Erythroblast (primary cell): ENCODE measurements around the gene ADAMTSL4.
"Not testable (repeated sequence)": the region's sequence is repeated elsewhere in the genome, so short reads cannot be mapped to it uniquely, and the experiment has no call there.

Source experiments
- DNase-seq, 2 experiments: peaks; one replicate each; lab custom pipeline; 2025; lab: John Stamatoyannopoulos, UW
- GATA1 ChIP-seq: IDR thresholded peaks from 2 replicates; pipeline ENCODE4 v1.6.1; 2011; ENCODE audit warnings: low read depth, mild to moderate bottlenecking, control low read depth, low read length, moderate library complexity
- POLR2A ChIP-seq: IDR thresholded peaks from 2 replicates; pipeline ENCODE4 v1.6.1; 2011; ENCODE audit warnings: mild to moderate bottlenecking, low read length

ADAMTSL4 gene

DNA sequence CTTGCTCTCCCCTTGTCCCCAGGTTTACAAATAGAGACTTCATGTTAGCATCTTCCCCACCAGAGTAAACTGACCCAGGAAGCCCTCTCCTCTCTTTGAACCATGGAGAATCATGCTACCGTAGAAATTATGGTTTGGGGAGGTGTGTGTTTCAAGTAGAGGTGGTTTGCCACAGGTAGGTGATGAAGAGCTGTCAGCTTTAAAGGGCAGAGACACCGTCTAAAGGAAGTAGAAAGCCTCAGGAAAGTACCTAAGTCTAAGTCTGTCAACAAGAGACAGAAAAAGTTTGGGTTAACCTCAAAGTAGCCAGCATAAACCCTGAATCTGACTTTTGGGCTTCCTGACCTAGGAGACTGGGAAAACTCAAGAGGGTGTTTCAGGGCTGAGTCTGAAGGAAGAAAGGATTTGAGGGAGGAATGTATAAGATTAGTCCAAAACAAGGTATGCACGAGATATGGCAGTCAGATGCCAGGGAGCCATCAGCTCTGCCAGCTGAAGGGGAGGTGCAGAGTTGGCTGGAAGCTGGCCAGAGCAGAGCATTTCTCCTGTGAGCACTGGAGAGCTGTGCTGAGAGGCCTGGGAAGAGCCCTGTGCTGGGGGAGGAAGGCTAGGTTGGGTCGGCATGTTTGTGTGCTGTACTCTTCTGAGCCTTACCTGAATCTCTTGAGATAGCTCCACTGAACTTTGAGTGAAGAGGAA lies 14.3 kb downstream of the ADAMTSL4 start:
- TF ChIP-seq GATA1 = no peak
- TF ChIP-seq POLR2A = peak; percentile 51
- peak; percentile 58 to 71 for DNase-seq

DNA sequence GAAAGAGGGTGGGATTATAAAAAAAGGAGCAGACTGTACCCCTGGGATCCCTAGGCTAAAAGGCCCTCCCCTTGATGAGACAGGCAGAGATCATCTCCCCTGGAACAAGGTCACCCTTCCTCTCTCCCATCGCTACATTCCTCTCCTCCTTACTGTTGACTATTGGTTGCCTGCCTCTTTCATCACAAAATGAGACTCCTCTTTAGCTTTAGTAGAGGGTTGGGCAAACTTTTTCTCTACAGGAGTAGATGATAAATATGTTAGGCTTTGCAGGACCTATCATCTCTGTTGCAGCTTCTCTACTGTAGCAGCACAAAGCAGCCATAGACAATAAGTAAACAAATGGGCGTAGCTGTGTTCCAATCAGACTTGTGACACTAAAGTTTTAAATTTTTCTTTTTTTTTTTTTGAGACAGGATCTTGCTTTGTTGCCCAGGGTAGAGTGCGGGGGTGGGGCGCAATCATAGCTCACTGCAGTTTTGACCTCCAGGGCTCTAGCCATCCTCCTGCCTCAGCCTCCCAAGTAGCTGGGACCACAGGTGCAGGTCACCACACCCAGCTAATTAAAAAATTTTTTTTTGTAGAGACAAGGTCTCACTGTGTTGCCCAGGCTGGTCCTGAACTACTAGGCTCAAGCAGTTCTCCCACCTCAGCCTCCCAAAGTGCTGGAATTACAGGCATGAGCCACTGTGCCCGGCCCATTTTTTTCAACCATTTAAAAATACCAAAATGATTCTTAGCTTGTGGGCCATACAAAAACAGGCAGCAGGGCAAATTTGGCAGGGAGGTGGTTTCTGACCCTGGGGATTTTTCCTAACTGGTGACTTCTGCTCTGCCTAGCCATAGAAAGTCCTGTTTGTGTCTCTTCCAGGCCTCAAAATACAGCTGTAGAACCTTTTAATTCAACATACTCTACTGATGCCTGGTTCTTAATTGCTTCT lies 15.1 kb downstream of the ADAMTSL4 start:
- DNase-seq = peak; percentile 41 to 73
- peak; percentile 36 for TF ChIP-seq POLR2A
- no peak for TF ChIP-seq GATA1

DNA sequence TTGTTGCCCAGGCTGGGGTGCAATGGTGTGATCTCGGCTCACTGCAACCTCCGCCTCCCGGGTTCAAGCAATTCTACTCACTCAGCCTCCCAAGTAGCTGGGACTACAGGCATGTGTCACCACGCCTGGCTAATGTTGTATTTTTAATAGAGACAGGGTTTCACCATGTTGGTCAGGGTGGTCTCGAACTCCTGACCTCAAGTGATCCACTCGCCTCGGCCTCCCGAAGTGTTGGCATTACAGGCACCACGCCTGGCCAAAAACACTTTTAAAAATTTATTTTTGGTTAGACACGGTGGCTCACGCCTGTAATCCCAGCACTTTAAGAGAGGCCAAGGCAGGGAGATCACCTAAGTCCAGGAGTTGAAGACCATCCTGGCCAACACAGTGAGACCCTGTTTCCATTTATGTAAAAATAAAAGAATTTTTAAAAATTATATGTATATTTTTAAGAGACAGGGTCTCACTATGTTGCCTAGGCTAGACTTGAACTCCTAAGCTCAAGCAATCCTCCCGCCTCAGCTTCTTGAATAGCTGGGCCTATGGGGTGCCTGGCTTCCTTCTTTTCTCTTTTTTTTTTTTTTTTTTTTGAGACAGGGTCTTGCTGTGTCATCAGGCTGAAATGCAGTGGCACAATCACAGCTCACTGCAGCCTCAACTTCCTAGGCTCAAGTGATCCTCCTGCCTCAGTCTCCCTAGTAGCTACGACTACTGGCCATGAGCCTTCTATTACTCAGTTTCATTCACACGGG lies 16.2 kb downstream of the ADAMTSL4 start:
- not testable (repeated sequence) for DNase-seq

DNA sequence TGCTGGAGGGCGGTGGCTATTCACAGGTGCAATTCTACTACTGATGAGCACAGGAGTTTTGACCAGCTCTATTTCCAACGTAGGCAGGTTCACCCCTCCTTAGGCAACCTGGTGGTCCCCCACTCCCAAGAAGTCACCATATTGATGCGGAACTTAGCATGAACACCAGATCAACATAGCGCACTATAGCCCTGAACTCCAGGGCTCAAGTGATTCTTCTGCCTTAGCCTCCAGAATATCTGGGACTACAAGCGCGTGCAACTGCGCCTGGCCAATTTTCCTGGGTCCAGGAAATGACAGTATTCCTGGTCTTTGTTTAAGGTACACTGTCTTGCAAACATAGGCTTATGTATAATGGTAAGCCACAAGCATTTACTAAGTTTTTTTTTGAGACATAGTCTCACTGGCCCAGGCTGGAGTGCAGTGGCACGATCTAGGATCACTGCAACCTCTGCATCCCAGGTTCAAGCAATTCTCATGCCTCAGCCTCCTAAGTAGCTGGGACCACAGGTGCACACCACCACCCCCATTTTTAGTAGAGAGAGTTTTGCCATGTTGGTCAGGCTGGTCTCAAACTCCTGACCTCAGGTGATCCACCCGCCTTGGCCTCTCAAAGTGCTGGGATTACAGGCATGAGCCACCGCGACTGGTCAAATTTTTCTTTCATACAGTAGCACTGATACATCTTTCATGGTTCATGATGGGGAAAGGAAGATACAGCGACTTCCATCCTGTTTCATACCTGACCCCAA lies 17.6 kb downstream of the ADAMTSL4 start:
- no peak for DNase-seq
- TF ChIP-seq POLR2A (no peak), GATA1 (no peak)

DNA sequence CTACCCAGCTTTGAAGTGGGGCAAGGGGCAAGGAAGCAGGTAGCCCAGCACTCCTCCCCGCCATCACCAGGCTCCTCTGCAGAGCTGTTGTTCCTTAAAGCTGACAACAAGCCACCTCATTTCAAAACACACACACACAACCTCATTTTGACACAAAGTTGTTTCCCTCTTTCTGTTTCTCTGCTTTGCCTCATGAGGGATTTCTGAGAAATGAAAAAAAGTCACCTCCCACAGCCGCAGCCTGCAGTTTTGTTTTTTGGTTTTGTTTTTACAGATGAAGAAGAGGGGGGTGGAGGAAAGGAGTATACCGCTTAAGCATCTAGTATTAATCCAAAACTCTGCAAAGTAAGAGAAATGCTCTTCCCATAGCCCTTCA lies 18.1 kb downstream of the ADAMTSL4 start:
- TF ChIP-seq GATA1 (no peak), POLR2A (no peak)
- peak in 1 of 2 experiments; percentile 62 for DNase-seq

DNA sequence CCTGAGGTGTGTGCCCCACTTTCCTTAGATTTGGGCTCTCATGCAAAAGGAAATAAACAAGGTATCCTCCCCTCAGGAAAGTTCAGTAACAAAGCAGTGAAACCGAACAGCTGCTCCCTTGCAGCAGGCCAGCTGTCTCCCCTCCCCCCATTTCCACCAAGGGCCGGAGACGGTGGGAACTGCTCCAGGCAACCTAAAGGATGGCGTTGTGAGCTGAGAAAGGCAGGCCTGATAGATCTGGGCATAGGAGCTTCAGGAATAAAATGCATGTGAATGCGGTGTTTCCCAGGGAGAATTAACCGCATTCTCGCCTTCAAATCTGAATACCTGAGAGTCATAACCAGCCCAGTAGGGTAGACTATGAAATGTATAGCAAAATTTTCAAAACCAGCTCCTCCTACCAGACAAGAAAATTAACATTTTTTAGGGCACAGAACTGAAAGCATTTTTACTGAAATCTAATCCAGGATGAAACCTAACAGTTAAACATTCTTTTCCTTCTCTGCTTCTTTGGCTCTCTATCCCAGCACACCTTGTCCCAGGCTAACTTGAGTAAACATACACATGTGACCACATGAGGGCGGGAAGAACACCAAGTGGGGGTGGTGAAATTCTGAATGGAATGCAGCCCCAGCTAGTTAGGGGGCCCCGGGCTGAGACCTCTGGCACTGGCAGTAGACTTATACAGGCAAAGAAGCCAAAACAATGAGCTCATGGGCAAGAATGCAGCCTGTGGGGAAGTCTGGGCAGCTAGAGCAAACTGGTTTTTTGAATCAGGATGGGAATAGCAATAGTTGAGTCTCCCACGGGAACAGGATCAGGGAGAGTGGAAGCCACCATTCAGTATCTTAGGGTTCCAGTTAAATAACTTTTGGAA lies 18.7 kb downstream of the ADAMTSL4 start:
- DNase-seq = peak in 1 of 2 experiments; percentile 60
- no peak for TF ChIP-seq POLR2A
- no peak for TF ChIP-seq GATA1

DNA sequence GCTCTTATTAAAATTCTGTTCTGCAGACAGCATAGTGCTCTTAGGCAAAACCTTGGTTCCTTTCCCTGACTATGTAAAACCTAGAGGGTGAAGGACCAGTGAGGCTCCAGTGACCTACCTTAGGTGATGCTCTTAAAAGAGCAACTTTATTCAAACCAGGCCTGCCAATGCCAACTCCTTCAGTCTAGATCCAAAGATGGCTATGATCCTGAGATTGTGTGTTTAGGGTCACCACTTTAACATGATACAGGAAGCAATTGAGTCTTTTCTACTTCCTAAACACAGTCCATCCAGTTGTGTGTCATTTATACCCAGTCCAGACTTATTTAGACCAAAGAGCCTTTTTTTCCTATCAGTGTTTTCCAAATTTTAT lies 19.4 kb downstream of the ADAMTSL4 start:
- DNase-seq = peak in 1 of 2 experiments; percentile 46
- TF ChIP-seq GATA1 (no peak), POLR2A (peak; percentile 40)

DNA sequence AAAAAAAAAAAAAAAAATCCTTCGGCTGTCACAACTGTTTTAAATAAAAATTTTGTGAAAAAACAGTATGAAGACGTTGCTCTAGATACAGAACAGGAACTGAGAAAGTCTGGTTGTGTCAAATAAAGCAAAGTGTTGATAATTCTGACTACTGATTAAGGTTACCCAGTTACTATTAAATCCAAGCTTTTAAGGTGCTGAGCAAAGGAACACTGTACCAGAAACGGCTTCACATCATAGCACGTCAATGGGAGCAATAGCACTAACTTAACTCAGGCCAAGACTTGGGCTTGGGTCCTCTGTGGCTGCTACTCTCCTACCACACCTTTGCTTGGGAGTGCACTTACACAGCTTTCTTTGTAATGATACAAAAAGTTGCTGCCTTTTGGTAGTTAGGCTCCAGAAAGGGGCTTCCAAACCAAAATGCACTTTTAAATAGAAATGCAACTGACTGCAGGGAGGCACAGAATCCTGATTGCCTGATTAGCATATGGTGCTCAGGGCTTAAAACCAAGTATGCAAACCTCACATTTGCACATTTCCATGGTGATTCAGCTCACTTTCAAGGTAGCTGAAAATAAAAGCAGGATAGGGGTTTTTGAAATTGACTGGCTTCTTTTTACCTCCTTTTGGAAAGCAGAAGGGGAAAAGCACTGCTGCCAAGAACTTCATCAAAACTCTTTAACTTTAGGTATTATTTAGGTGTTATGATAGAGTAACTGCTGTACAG lies 23.9 kb downstream of the ADAMTSL4 start:
- DNase-seq = no peak
- TF ChIP-seq POLR2A = peak; percentile 59
- TF ChIP-seq GATA1 = no peak

DNA sequence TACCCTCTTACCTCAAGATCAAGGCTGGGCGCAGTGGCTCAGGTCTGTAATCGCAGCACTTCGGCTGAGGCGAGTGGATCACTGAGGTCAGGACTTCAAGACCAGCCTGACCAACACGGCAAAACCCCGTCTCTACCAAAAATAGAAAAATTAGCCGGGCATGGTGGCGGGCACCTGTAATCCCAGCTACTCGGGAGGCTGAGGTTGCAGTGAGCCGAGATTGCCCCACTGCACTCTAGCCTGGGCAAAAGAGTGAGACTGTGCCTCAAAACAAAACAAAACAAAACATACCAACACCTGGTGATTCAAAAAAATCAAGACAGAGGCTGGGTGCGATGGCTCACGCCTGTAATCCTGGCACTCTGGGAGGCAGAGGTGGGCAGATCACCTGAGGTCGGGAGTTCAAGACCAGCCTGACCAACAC lies 24.5 kb downstream of the ADAMTSL4 start:
- DNase-seq = not testable (repeated sequence)

DNA sequence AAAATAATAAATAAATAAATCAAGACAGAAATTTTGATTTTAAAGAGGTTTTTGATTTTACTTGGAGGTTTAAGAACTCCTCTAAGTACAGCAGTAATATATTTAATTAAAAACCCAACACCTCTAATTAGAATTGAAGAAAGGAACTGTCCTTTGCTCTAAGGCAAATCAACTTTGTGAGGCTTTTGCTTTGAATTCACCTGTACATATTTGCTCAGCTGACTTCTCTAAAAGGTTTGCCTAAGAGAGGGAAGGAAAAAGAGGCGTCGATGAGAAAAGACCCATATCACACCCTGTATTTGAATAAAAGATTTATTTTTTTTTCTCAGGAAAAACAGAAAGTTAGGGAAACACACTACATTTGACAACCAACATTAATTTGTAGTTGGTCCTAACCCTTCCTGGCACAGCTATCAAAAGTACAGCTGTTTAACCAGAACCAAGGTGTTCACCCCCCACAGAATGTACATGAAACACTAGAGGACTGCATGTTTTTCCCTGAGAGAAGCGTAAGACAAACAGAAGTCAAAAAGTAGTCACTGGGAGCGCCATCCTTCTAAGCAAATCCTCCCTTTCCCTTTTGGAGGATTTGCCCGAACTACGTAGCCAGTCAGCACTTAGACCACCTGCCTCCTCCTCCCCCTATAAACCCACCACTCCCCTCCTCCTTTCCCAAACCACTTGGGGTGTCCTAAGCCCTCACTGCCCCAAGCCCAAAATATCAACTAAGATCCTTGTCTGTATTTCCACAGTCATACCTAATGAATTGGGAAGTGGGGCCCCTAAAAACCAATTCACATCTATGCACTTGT lies 25.3 kb downstream of the ADAMTSL4 start:
- no peak for TF ChIP-seq GATA1
- TF ChIP-seq POLR2A = peak; percentile 37
- no peak for DNase-seq

DNA sequence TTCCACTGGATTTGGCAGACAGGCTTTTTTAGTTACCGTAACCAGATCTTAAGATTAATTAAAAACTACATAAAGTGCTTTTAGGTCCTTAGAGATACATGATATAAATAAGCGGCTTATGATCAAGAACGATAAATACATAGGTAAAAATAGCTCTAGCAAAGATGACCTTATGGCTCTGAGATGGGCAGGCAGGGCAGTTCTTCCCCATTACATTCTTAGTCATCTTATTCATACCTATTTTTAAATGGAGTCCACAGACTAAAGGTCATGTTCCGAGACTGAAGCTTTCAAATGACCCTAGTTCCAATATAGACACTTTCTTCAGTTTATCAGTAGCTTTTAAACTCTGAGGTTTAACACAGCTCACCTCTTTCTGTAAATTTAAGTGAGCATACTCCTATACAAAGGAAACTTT lies 25.9 kb downstream of the ADAMTSL4 start:
- no peak for DNase-seq
- TF ChIP-seq POLR2A (peak; percentile 21), GATA1 (no peak)
